HG02642 (cell line): Measurements from ENCODE around the gene SH3BP5L.

Experiments used
- ATAC-seq: cut with Tn5 transposase; IDR thresholded peaks from one replicate; pipeline ENCODE4 v1.9.1; 2021; ENCODE audit warnings: mild to moderate bottlenecking; ENCODE audit not compliant: unreplicated experiment, poor library complexity

SH3BP5L gene

DNA sequence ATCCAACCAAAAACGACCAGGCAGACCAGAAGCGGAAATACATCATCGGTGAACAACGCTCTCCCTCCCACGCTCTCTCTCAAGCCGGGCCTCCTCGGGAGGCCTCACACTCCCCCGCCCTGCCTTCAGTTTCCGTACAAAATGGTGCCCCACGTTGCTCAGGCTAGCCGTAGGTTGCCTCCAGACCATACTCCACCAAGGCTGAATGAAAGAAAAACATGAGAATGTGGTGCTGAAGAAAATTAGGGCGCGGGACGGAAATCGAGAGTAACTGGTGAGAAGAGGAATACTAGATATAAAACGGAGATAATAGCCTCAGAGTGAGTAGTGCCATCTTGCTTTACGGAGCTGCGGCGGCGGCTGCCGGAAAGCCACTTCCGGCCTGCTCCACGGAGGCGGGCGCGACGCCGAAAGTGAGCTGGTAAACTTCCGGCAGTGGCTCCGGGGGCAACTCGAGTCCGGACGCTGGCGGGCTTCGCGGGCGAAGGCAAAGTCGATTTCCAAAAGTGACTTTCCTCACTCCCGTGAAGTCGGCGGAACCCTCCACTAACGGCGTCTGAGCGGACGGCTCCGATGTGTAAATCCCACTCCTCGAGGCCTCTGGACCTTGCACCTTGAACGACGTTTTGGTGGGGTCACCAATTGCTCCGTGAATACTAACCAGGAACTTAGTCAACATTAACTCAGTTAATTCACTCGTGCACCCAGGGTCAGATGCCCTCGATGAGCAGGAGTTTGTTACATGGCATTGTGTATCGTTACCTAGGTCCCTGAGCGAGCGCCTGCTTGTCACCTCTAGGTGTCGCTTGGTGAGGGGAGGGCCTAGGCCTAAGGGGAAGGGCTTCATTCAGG is at the start of gene SH3BP5L:
Gene SH3BP5L, minus strand, starts transcription at position 7 of the 852 bp plus-strand sequence. CDS start 980 bp downstream, outside the sequence.
- peak; percentile 92 for ATAC-seq

- ATAC-seq: peak; percentile 70
Observed at GRCh38 chr1:248873993-248874533, 48.3 kb upstream of the SH3BP5L start.

DNA sequence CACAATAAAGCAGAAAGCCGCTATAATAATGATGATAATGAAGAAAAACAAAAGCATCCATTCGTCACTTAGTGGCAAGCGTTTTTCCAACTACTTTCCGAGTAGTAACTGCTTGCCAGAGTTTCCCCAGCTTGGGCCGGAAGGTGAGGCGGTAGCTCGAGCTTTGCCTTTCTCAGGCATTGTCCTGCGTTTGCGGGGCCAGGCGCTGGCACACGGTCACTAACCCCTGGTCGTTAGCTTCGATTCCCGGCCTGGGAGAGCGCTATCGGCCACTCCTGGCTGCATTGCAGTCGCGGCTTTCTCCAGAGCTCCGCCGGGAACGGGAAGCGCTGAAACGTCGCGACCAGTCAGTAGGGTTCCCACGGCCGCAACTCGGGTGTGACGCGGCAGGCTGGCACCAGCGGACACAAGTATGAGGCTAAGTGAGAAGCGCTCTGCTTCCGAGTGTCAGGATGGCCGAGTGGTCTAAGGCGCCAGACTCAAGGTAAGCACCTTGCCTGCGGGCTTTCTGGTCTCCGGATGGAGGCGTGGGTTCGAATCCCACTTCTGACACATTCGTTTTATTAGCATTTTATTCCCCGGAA is 47.8 kb upstream of the SH3BP5L start:
- peak; percentile 85 for ATAC-seq

- peak; percentile 46 for ATAC-seq
Observed at GRCh38 chr1:248872752-248873408, 47.2 kb upstream of the SH3BP5L start.

DNA sequence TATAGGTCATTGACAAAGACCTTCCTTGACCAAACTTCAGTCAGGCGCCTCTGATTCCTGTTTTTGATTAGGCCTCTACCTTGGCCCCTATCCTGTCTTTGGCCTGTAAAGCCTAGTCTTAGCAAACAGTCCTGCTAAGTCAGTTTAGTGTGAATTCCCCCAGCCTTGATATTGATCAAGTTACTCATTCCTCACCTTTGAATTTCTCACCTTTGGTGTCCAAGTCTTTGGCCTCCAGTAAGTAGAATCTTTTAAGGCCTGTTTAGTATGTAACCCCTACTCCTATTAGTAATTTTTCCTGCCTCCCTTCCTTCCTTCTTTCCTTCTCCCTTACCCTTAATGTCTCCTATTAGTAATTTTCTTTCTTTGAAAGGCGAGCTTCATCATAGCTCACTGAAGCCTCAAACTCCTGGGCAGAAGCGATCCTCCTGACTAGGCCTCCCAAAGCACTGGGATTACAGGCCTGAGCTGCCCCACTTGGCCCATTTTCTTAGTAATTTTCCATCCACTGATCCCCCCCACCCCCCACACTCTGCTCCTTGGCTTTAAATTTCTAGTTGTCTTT is 46.2 kb upstream of the SH3BP5L start:
- no peak for ATAC-seq

GRCh38 chr1:248862998-248863881 is 37.5 kb upstream of the SH3BP5L start:
- ATAC-seq: peak; percentile 68

- peak; percentile 3 for ATAC-seq
Observed at GRCh38 chr1:248862695-248862997, 36.9 kb upstream of the SH3BP5L start.

GRCh38 chr1:248861616-248862015 is 35.9 kb upstream of the SH3BP5L start:
- no peak for ATAC-seq

GRCh38 chr1:248860007-248860406 is 34.3 kb upstream of the SH3BP5L start:
- ATAC-seq: no peak

DNA sequence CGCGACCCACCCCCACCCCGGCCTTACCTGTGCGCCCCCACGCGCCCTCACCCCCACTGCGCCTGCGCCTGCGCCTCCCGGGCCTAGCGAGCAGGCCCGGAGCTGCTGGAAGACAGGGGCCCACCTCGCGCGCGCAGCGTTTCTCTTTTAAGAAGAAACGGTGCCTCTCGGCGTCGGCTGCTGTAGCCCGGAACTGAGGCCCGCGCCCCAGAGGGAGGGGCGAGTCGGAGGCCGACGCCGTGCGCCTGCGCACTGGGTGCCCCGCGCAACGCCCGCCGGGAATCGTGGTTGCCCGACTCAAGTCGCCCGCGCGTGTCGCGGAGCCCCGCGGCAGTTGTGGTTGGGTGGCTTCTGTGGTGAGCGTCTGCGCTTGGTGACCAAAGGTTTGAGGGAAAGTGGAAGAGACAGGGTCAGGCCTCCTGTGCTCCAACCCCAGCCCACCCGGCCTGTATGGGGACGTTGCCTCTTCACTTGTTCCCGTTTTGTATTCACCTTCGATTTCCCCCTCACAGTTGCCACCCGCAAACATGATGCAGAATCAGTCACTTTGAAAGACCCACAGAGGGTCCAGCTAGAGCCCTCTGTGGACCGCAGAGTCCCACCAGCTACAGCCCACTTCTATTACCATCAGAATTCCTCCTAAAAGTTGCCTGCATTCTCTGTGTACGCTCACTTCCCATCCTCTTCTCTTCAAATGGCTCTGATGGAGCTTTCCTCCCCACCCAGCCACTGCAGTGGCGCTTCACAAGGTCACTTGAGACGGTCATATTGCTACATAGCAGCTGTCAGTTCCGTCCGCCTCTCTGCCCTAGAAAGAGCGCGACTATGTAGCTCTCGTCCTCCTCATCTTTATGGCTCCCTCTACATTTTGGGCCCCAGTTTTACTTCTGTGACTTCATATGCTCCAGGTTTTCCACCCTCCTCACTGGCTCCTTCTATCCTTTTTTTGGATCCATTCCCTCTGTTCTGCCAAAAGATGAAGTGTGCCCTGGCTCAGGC is 33.5 kb upstream of the SH3BP5L start, which contains the start of gene ZNF692:
Gene ZNF692, minus strand, starts transcription at position 195 of the 999 bp plus-strand sequence. CDS start 776 bp downstream, outside the sequence.
- ATAC-seq: peak; percentile 86

DNA sequence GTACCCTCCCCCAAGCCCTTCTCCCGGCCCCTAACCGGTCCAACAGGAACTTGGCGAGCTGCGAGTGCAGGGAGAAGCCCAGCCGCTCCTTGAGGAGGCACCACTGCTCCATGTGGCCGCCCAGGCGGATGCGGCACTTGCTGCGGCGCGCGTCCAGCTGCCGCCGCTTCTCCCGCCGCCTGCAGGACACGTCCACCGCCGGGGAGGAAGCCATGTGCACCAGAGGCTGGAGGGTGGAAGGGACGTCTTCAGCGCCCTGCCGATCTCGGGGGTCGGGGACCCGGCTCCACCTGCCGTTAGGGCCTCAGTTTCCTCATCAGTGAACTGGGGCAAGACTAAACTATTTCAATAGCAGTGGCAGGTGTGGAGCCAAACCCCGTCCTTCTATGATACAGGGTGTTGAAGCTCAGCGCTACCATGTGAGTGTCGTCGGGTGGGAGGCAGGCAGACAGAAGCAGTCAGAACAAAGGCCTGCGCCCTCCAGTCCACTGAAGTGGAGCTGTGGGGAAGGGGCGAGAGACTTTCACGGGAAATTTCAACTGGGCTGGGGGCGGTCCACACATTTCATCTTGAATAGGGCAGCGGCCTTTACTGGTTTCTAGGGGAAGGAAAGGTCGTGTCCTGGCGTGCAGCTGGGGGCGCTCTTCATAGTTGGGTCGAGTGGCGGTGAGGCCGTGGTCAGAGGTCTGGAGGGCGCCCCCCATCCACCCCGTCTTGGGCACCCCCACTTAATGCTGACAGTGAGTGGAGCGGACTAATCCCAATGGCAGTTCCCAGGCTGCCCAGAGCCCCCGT is 32.6 kb upstream of the SH3BP5L start:
- peak; percentile 43 for ATAC-seq

- ATAC-seq: no peak
Observed at GRCh38 chr1:248857749-248858095, 32.0 kb upstream of the SH3BP5L start.

GRCh38 chr1:248857201-248857600 is 31.5 kb upstream of the SH3BP5L start:
- no peak for ATAC-seq

- ATAC-seq: no peak
Observed at GRCh38 chr1:248856176-248856575, 30.5 kb upstream of the SH3BP5L start.

DNA sequence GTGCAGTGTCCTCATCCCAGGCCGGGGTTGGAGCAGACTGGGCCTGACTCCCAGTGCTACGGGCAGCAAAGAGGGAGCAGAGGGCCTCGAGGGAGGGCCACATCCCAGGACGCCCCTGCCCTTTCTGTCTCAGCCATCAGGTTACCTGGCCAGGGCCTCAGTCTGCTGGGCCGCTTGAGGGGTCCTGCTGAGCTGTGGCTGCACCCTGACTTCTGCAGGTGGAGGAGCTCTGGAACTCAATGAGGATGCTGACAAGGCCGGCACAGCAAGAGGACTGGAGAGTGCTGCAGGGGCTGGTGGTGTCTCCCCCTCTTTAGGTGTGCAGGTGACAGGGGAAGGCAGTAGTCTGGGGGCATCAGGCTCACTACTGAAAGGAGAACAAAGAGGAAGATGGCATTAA is 29.9 kb upstream of the SH3BP5L start:
- ATAC-seq: no peak

- no peak for ATAC-seq
Observed at GRCh38 chr1:248853663-248854375, 28.1 kb upstream of the SH3BP5L start.
